Pancreas (tissue), 10 donors: ENCODE results near the gene FEM1B. TPM values are rescaled to one million over a fixed set of nuclear protein-coding genes. Genes with fewer than 3 reads are reported as not detected.

Experiments
- ATAC-seq, 4 donors: fragments of 200-7000 bp; cut with Tn5 transposase; one replicate each; pipeline versions ENCODE4 v1.8.0 to v1.9.1; 2020; ENCODE audit warnings: mild to moderate bottlenecking in 4 of 4, moderate library complexity in 4 of 4
- DNase-seq, 6 donors: peaks; one replicate each; pipeline ENCODE4 v3.0.0-alpha.2; 2020
- FAIRE-seq: peaks from 2 replicates; lab custom pipeline; 2012; peaks lifted over from hg19 to GRCh38; lab: Jason Lieb, UNC
- H3K27ac ChIP-seq, 4 donors: fragments of 200-600 bp; sonication (generic); 1 replicate in 3 of 4; 2 replicates in 1 of 4; pipeline versions ENCODE4 v1.5.0 to v1.8.0; 2020
- H3K27me3 ChIP-seq, 4 donors: fragments of 200-600 bp; one replicate each; pipeline ENCODE4 v1.8.0; 2021
- H3K36me3 ChIP-seq, 3 donors: fragments of 200-600 bp; sonication (generic) in 1 of 3; one replicate each; pipeline versions ENCODE4 v1.5.0 to v1.8.0; 2020 to 2021
- H3K4me1 ChIP-seq, 3 donors: fragments of 200-600 bp; one replicate each; pipeline ENCODE4 v1.8.0; 2021
- H3K4me3 ChIP-seq, 4 donors: fragments of 200-600 bp; sonication (generic) in 2 of 4; one replicate each; pipeline versions ENCODE4 v1.5.0 to v1.8.0; 2020 to 2021
- H3K9me3 ChIP-seq, 4 donors: fragments of 200-600 bp; one replicate each; pipeline ENCODE4 v1.8.0; 2021
- WGBS, 2 donors: extraction: QIAGEN DNeasy Blood & Tissue Kit; methylation state at CpG; one replicate each; pipeline ENCODE4 v1.1.7; 2013; 5-methylcytosine and 5-hydroxymethylcytosine counted together
- intact Hi-C, 3 donors: fragments of 100-400 bp; cut with DNase I; formaldehyde crosslinking; loops; one replicate each; pipeline versions ENCODE4 v1.11.1 to v1.14.2; 2022
- polyA plus RNA-seq, 2 donors: library from polyadenylated mRNA; stranded (reverse); fragments of 200-250 nt; gene quantifications; one replicate each; pipeline ENCODE4 v1.2.3, GENCODE V29; 2013
- total RNA-seq, 6 donors: library from RNA; stranded (reverse); fragmentation: NEBNext Ultra II Directional in 4 of 6; extraction: Animal tissue kit (Norgen Biotek cat#: 25700) in 4 of 6; gene quantifications; one replicate each; pipeline versions ENCODE4 v1.2.1 to v1.2.4, GENCODE V29; 2021 to 2023
- TF ChIP-seq, protein P1 (sequence below), 4 donors: fragments of 200-600 bp; sonication (generic) in 3 of 4; IDR thresholded peaks; one replicate each; pipeline versions ENCODE4 v1.5.0 to v1.8.0; 2021; ENCODE audit warnings: antibody characterized with exemption in 4 of 4
- donor health status: healthy with polysubstance abuse.
- donor health status: DM: no; HTN: no; CAD: no; lungs with moderate emphysema.
- donor health status: DM: no; HTN: no; CAD: no.
- donor health status: control.
- donor health status: control.
- donor health status: Bipolar disorder and iron deficiency.
- donor health status: DM: yes; HTN: yes; CAD: no.
- donor health status: DM: no; HTN: no; CAD: no.
- donor health status: DM: no; HTN: no; CAD: no.
- donor health status: DM: yes; HTN: yes; CAD: no.

Gene FEM1B
- total and polyA plus RNA-seq, 8 donors: 3.5 to 25.4 (median 13.6) TPM

GRCh38 chr15:68335251-68335650, 57.7 kb downstream of the FEM1B start:
- peak in 4 of 6 donors; percentile 41 to 73 (median 70) for DNase-seq
- no peak overlapping the region for H3K4me3 ChIP-seq
- ATAC-seq: peak; percentile 71 to 88 (median 80)
- TF ChIP-seq, protein P1, sequence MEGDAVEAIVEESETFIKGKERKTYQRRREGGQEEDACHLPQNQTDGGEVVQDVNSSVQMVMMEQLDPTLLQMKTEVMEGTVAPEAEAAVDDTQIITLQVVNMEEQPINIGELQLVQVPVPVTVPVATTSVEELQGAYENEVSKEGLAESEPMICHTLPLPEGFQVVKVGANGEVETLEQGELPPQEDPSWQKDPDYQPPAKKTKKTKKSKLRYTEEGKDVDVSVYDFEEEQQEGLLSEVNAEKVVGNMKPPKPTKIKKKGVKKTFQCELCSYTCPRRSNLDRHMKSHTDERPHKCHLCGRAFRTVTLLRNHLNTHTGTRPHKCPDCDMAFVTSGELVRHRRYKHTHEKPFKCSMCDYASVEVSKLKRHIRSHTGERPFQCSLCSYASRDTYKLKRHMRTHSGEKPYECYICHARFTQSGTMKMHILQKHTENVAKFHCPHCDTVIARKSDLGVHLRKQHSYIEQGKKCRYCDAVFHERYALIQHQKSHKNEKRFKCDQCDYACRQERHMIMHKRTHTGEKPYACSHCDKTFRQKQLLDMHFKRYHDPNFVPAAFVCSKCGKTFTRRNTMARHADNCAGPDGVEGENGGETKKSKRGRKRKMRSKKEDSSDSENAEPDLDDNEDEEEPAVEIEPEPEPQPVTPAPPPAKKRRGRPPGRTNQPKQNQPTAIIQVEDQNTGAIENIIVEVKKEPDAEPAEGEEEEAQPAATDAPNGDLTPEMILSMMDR (IDR thresholded peaks at IDR 0.05): no peak
- no peaks in the 10 kb centered on the region for H3K9me3 ChIP-seq
- intact Hi-C loops: no loop called here
- H3K4me1 ChIP-seq: no peaks in the 10 kb centered on the region
- H3K27ac ChIP-seq: peak overlapping the region; percentile 55 to 76 (median 64)
- 74 to 75% methylated on average over 1 of the region's 1 CpG for WGBS, 2 donors
- H3K36me3 ChIP-seq: no peaks in the 10 kb centered on the region
- H3K27me3 ChIP-seq: no peaks in the 10 kb centered on the region
- FAIRE-seq: no peak

- 60 to 63% methylated on average over 14 of the region's 14 CpGs for WGBS, 2 donors
- intact Hi-C loops: no loop called here
- Histone ChIP-seq H3K36me3 (no peaks in the 10 kb centered on the region), H3K4me3 (no peak overlapping the region), H3K27ac (peak overlapping the region in 3 of 4 donors; percentile 60 to 76 (median 67)), H3K9me3 (no peaks in the 10 kb centered on the region), H3K27me3 (no peaks in the 10 kb centered on the region), H3K4me1 (no peaks in the 10 kb centered on the region)
- DNase-seq: peak in 1 of 6 donors; percentile 21
- no peak for FAIRE-seq
- TF ChIP-seq, protein P1 (IDR thresholded peaks at IDR 0.05): no peak
- ATAC-seq: peak in 3 of 4 donors; percentile 22 to 55 (median 35)
Measured at GRCh38 chr15:68335655-68336054, 58.1 kb downstream of the FEM1B start.

DNA sequence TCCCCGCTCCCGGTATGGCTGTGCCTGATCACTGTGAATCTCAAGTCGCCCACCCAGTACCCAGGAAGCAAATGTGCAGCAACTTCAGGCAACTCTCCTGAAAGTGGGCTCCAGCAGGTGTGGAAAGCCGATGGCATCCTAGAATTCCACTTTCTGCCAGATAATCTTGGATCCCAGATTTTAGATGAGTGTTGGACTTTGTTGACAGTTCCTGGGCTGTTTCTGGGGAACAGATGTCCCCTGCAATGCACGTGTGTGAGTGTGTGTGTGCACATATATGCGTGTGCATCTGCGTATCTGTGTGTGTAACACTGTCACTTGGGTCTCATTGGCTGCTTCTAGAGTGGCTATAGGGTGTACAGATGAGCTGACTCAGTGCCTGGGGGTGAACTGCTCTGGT, 59.0 kb downstream of the FEM1B start:
- FAIRE-seq: no peak
- WGBS, 2 donors: 74 to 87% methylated on average over 7 of the region's 7 CpGs
- Histone ChIP-seq H3K27ac (no peak overlapping the region), H3K4me3 (no peak overlapping the region), H3K36me3 (no peaks in the 10 kb centered on the region), H3K4me1 (peaks cover 0 to 3% (median 0%) of the 10 kb centered on the region in 3 donors), H3K9me3 (no peaks in the 10 kb centered on the region), H3K27me3 (no peaks in the 10 kb centered on the region)
- no peak for DNase-seq
- intact Hi-C loops: no loop called here
- no peak for ATAC-seq
- TF ChIP-seq, protein P1 (IDR thresholded peaks at IDR 0.05): no peak

DNA sequence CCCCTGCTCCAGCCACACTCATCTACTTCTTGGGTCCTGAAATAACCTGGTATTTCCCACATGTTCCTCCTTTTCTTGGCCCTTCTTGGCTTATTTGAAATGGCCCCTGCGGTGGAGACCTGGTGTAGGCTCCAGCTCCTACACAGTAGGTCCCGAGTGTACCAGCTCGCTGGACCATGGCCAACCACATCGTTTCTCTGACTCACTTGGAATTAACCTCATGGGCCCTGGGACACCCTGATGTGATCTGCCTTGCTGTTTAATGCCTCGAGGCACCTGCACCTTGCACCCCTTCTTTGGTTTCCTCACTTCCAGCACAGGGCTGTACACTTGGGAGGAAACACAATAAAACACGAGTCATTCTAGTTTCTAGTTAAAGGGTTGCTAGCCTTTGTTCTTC, 60.3 kb downstream of the FEM1B start:
- 51 to 55% methylated on average over 6 of the region's 6 CpGs for WGBS, 2 donors
- no peaks in the 10 kb centered on the region for H3K27me3 ChIP-seq
- peaks cover 0 to 3% (median 0%) of the 10 kb centered on the region in 3 donors for H3K4me1 ChIP-seq
- ATAC-seq (no peak), DNase-seq (no peak), FAIRE-seq (no peak)
- H3K4me3 ChIP-seq: no peak overlapping the region
- TF ChIP-seq, protein P1 (IDR thresholded peaks at IDR 0.05): no peak
- no peak overlapping the region for H3K27ac ChIP-seq
- H3K36me3 ChIP-seq: no peaks in the 10 kb centered on the region
- H3K9me3 ChIP-seq: no peaks in the 10 kb centered on the region
- intact Hi-C loops: no loop called here

DNA sequence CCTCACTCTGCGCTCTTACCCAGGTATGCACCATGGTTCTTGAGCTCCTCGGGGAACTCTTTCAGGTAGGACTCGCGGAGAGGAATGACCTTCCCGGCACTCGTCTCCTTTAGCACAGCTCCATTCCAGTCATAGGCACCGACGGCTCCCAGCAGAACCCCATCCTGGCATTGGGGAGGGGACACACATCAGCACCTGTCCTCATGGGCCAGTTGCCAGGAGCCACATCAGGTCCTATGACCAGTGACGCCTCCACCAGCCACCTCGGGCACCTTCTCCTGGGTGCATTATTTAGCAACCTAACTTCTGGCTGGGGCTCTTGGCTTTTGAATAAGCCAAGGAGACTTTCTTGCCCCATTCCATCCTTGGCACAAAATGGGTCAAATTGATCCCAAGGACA, 61.9 kb downstream of the FEM1B start:
- TF ChIP-seq, protein P1 (IDR thresholded peaks at IDR 0.05): no peak
- Histone ChIP-seq H3K4me3 (no peak overlapping the region), H3K9me3 (no peaks in the 10 kb centered on the region), H3K27me3 (no peaks in the 10 kb centered on the region), H3K36me3 (no peaks in the 10 kb centered on the region), H3K4me1 (peaks cover 0 to 3% (median 0%) of the 10 kb centered on the region in 3 donors), H3K27ac (no peak overlapping the region)
- intact Hi-C loops: no loop called here
- ATAC-seq (no peak), DNase-seq (no peak), FAIRE-seq (no peak)
- 84 to 91% methylated on average over 10 of the region's 10 CpGs for WGBS, 2 donors
